Activated naive CD4-positive, alpha-beta T cell treated with anti-CD3 and anti-CD28 coated beads for 36 hours (primary cell): ENCODE measurements around the gene KMT2C. TPM values are rescaled to one million over a fixed set of nuclear protein-coding genes. Genes with fewer than 3 reads are reported as not detected.

ENCODE experiments used
- CTCF ChIA-PET: fragments of 350-600 bp; sonication (Branson Sonifier 250); formaldehyde crosslinking; loops from one replicate; lab custom pipeline; 2021; ENCODE audit warnings: antibody characterized with exemption; lab: Charles Lee
- DNase-seq: peaks from one replicate; pipeline ENCODE4 v3.0.0-alpha.2; 2020
- H3K27ac Mint-ChIP-seq: one replicate; pipeline ENCODE4 v1.8.0; 2021; ENCODE audit warnings: mild to moderate bottlenecking, mixed read lengths
- H3K27me3 Mint-ChIP-seq: one replicate; pipeline ENCODE4 v1.8.0; 2021; ENCODE audit warnings: low read depth, mixed read lengths
- H3K36me3 Mint-ChIP-seq: one replicate; pipeline ENCODE4 v1.8.0; 2021; ENCODE audit warnings: low read depth, mixed read lengths
- H3K4me1 Mint-ChIP-seq: one replicate; pipeline ENCODE4 v1.8.0; 2021; ENCODE audit warnings: low read depth, mixed read lengths
- H3K4me3 Mint-ChIP-seq: one replicate; pipeline ENCODE4 v1.8.0; 2021; ENCODE audit warnings: mild to moderate bottlenecking, moderate library complexity, mixed read lengths
- H3K9me3 Mint-ChIP-seq: one replicate; pipeline ENCODE4 v1.8.0; 2021; ENCODE audit warnings: mixed read lengths
- intact Hi-C: fragments of 100-400 bp; cut with micrococcal nuclease; formaldehyde crosslinking; loops from one replicate; pipeline ENCODE4 v1.15.1; 2023
- total RNA-seq, 2 experiments: library from RNA; stranded (reverse); gene quantifications; one replicate each; pipeline ENCODE4 v1.2.3, GENCODE V29; 2021

Gene KMT2C
- total RNA-seq, 2 experiments from 2014 or later, result 33.8 to 36.1 TPM

- DNase-seq, result no peak
- Mint-ChIP-seq H3K4me1 (no peaks in the 10 kb centered on the region), H3K4me3 (no peak overlapping the region), H3K9me3 (no peaks in the 10 kb centered on the region), H3K36me3 (peaks cover 19% of the 10 kb centered on the region), H3K27ac (no peak overlapping the region), H3K27me3 (no peaks in the 10 kb centered on the region)
- intact Hi-C loops, result no loop called here
- CTCF ChIA-PET, result no interaction called here
Observed at GRCh38 chr7:152136686-152137085, 299.1 kb downstream of the KMT2C start.

GRCh38 chr7:152133804-152134203 lies 302.0 kb downstream of the KMT2C start:
- Mint-ChIP-seq H3K9me3 (no peaks in the 10 kb centered on the region), H3K27ac (no peak overlapping the region), H3K4me1 (no peaks in the 10 kb centered on the region), H3K4me3 (no peak overlapping the region), H3K27me3 (no peaks in the 10 kb centered on the region), H3K36me3 (peaks cover 8% of the 10 kb centered on the region)
- intact Hi-C loops, result no loop called here
- DNase-seq, result no peak
- CTCF ChIA-PET, result no interaction called here

- no peaks in the 10 kb centered on the region for H3K27me3 Mint-ChIP-seq
- intact Hi-C loops, result no loop called here
- CTCF ChIA-PET, result no interaction called here
- H3K4me3 Mint-ChIP-seq, result no peak overlapping the region
- no peak for DNase-seq
- no peaks in the 10 kb centered on the region for H3K4me1 Mint-ChIP-seq
- peaks cover 15% of the 10 kb centered on the region for H3K36me3 Mint-ChIP-seq
- no peak overlapping the region for H3K27ac Mint-ChIP-seq
- no peaks in the 10 kb centered on the region for H3K9me3 Mint-ChIP-seq
Observed at GRCh38 chr7:152132812-152133211, 303.0 kb downstream of the KMT2C start.

GRCh38 chr7:152131981-152132494 lies 303.8 kb downstream of the KMT2C start:
- no peaks in the 10 kb centered on the region for H3K27me3 Mint-ChIP-seq
- intact Hi-C loops, result no loop called here
- CTCF ChIA-PET, result no interaction called here

GRCh38 chr7:152130658-152131590 lies 304.9 kb downstream of the KMT2C start:
- Mint-ChIP-seq H3K4me1 (no peaks in the 10 kb centered on the region), H3K27me3 (no peaks in the 10 kb centered on the region), H3K27ac (no peak overlapping the region), H3K9me3 (no peaks in the 10 kb centered on the region), H3K36me3 (peaks cover 26% of the 10 kb centered on the region), H3K4me3 (no peak overlapping the region)
- DNase-seq, result no peak
- intact Hi-C loops, result no loop called here
- CTCF ChIA-PET, result no interaction called here

More at GRCh38 chr7:152131981-152132494, 303.8 kb downstream of the KMT2C start:
- H3K36me3 Mint-ChIP-seq, result peaks cover 21% of the 10 kb centered on the region
- H3K4me3 Mint-ChIP-seq, result no peak overlapping the region
- H3K9me3 Mint-ChIP-seq, result no peaks in the 10 kb centered on the region
- H3K27ac Mint-ChIP-seq, result no peak overlapping the region
- no peaks in the 10 kb centered on the region for H3K4me1 Mint-ChIP-seq
- no peak for DNase-seq

GRCh38 chr7:152129682-152130081 lies 306.1 kb downstream of the KMT2C start:
- CTCF ChIA-PET, result no interaction called here
- DNase-seq, result no peak

GRCh38 chr7:152128741-152129461 lies 306.9 kb downstream of the KMT2C start:
- no peak for DNase-seq
- intact Hi-C loops, result no loop called here
- no peak overlapping the region for H3K4me3 Mint-ChIP-seq
- no peaks in the 10 kb centered on the region for H3K4me1 Mint-ChIP-seq
- H3K27ac Mint-ChIP-seq, result no peak overlapping the region
- H3K9me3 Mint-ChIP-seq, result peaks cover 12% of the 10 kb centered on the region
- CTCF ChIA-PET, result no interaction called here
- peaks cover 41% of the 10 kb centered on the region for H3K36me3 Mint-ChIP-seq
- H3K27me3 Mint-ChIP-seq, result no peaks in the 10 kb centered on the region

More at GRCh38 chr7:152129682-152130081, 306.1 kb downstream of the KMT2C start:
- H3K36me3 Mint-ChIP-seq, result peaks cover 35% of the 10 kb centered on the region
- intact Hi-C loops, result no loop called here
- no peak overlapping the region for H3K27ac Mint-ChIP-seq
- no peaks in the 10 kb centered on the region for H3K4me1 Mint-ChIP-seq
- peaks cover 5% of the 10 kb centered on the region for H3K9me3 Mint-ChIP-seq
- no peak overlapping the region for H3K4me3 Mint-ChIP-seq
- H3K27me3 Mint-ChIP-seq, result no peaks in the 10 kb centered on the region

- H3K4me1 Mint-ChIP-seq, result no peaks in the 10 kb centered on the region
- CTCF ChIA-PET, result no interaction called here
- peaks cover 12% of the 10 kb centered on the region for H3K9me3 Mint-ChIP-seq
- H3K27ac Mint-ChIP-seq, result no peak overlapping the region
- H3K36me3 Mint-ChIP-seq, result peaks cover 48% of the 10 kb centered on the region
- H3K27me3 Mint-ChIP-seq, result no peaks in the 10 kb centered on the region
- no peak overlapping the region for H3K4me3 Mint-ChIP-seq
- intact Hi-C loops, result no loop called here
- DNase-seq, result no peak
Observed at GRCh38 chr7:152128252-152128651, 307.6 kb downstream of the KMT2C start.

GRCh38 chr7:152127229-152127628 lies 308.6 kb downstream of the KMT2C start:
- Mint-ChIP-seq H3K27me3 (no peaks in the 10 kb centered on the region), H3K27ac (no peak overlapping the region), H3K4me1 (peaks cover 5% of the 10 kb centered on the region), H3K4me3 (no peak overlapping the region), H3K36me3 (peaks cover 56% of the 10 kb centered on the region), H3K9me3 (peaks cover 12% of the 10 kb centered on the region)
- no peak for DNase-seq
- CTCF ChIA-PET, result interaction anchor here (1.0 kb wide), 1 partner anchor 16 kb away, joined by 3 read pairs; no protein-coding TSS in a partner anchor
- intact Hi-C loops, result no loop called here

- H3K27me3 Mint-ChIP-seq, result no peaks in the 10 kb centered on the region
- H3K36me3 Mint-ChIP-seq, result peaks cover 59% of the 10 kb centered on the region
- CTCF ChIA-PET, result interaction anchor here (1.0 kb wide), 1 partner anchor 16 kb away, joined by 3 read pairs; no protein-coding TSS in a partner anchor
- intact Hi-C loops, result no loop called here
- H3K27ac Mint-ChIP-seq, result no peak overlapping the region
- H3K4me1 Mint-ChIP-seq, result peaks cover 6% of the 10 kb centered on the region
- no peak for DNase-seq
- peaks cover 12% of the 10 kb centered on the region for H3K9me3 Mint-ChIP-seq
- H3K4me3 Mint-ChIP-seq, result no peak overlapping the region
Observed at GRCh38 chr7:152126741-152127140, 309.1 kb downstream of the KMT2C start.

- Mint-ChIP-seq H3K27ac (no peak overlapping the region), H3K4me1 (peaks cover 9% of the 10 kb centered on the region), H3K36me3 (peaks cover 68% of the 10 kb centered on the region), H3K27me3 (no peaks in the 10 kb centered on the region), H3K4me3 (no peak overlapping the region), H3K9me3 (peaks cover 12% of the 10 kb centered on the region)
- intact Hi-C loops, result no loop called here
- CTCF ChIA-PET, result no interaction called here
- no peak for DNase-seq
Observed at GRCh38 chr7:152122540-152122939, 313.3 kb downstream of the KMT2C start.

GRCh38 chr7:152121432-152121831 lies 314.4 kb downstream of the KMT2C start:
- Mint-ChIP-seq H3K9me3 (peaks cover 12% of the 10 kb centered on the region), H3K36me3 (peaks cover 62% of the 10 kb centered on the region), H3K27me3 (no peaks in the 10 kb centered on the region), H3K4me1 (peaks cover 9% of the 10 kb centered on the region), H3K27ac (no peak overlapping the region), H3K4me3 (no peak overlapping the region)
- CTCF ChIA-PET, result no interaction called here
- DNase-seq, result no peak
- intact Hi-C loops, result no loop called here
